AG04450 (cell line): ENCODE data around the gene ESPNL. TPM values are rescaled to one million over a fixed set of nuclear protein-coding genes. Genes with fewer than 3 reads are reported as not detected.
"Not testable (repeated sequence)": the region's sequence is repeated elsewhere in the genome, so short reads cannot be mapped to it uniquely, and the experiment has no call there.

Source experiments
- CTCF ChIA-PET: fragments of 300-600, 350-600 bp; formaldehyde crosslinking; extraction: SDS; loops from one replicate; lab custom pipeline; 2022; ENCODE audit warnings: antibody characterized with exemption, inconsistent platforms; lab: Charles Lee
- POLR2A ChIA-PET: fragments of 350-600 bp; formaldehyde crosslinking; extraction: SDS; loops from one replicate; lab custom pipeline; 2021; ENCODE audit warnings: antibody characterized with exemption, inconsistent platforms; lab: Yijun Ruan, JAX
- DNase-seq: peaks from one replicate; pipeline ENCODE4 v3.0.0-alpha.2; 2011; ENCODE audit warnings: low read depth, low spot score
- H3K27ac ChIP-seq: one replicate; pipeline ENCODE4 v1.5.1; 2012; ENCODE audit warnings: low read depth, low read length, control low read depth
- H3K27me3 ChIP-seq: one replicate; pipeline ENCODE4 v1.6.0; 2012; ENCODE audit warnings: low read length; ENCODE audit not compliant: control insufficient read depth, insufficient read depth
- H3K4me3 ChIP-seq: 2 replicates; pipeline ENCODE4 v1.5.1; 2011; ENCODE audit warnings: mild to moderate bottlenecking, low read depth, low read length, control low read depth
- H3K9me3 ChIP-seq: 2 replicates; pipeline ENCODE4 v1.5.1; 2012; ENCODE audit warnings: low read length; ENCODE audit not compliant: control insufficient read depth, insufficient read depth
- CTCF ChIP-seq: IDR thresholded peaks from 2 replicates; pipeline ENCODE4 v1.5.1; 2011; ENCODE audit warnings: low read depth, low read length, control low read depth, inconsistent platforms
- polyA plus RNA-seq: library from polyadenylated mRNA; depleted of rRNA; stranded (reverse); fragments of >200 nt; gene quantifications from 2 replicates; pipeline ENCODE4 v1.2.3, GENCODE V29; 2011

Gene ESPNL
- polyA plus RNA-seq, 1 experiment: 1.0 TPM

- no peaks in the 10 kb centered on the region; the same call in 1 of the 2 replicates for H3K9me3 ChIP-seq
- H3K27me3 ChIP-seq: no peaks in the 10 kb centered on the region
- no peak overlapping the region for H3K4me3 ChIP-seq
- CTCF ChIA-PET: no interaction called here
- no peak overlapping the region for H3K27ac ChIP-seq
- POLR2A ChIA-PET: no interaction called here
- no peak for DNase-seq
- no peak for TF ChIP-seq CTCF
Observed at GRCh38 chr2:238064376-238064775, 35.8 kb upstream of the ESPNL start.

GRCh38 chr2:238065071-238065846 is 34.9 kb upstream of the ESPNL start:
- H3K4me3 ChIP-seq: no peak overlapping the region
- H3K27me3 ChIP-seq: no peaks in the 10 kb centered on the region
- POLR2A ChIA-PET: no interaction called here
- no peaks in the 10 kb centered on the region; the same call in 1 of the 2 replicates for H3K9me3 ChIP-seq
- DNase-seq: no peak
- no peak for TF ChIP-seq CTCF
- CTCF ChIA-PET: interaction anchor here (1.0 kb wide), 1 partner anchor 62 kb away, joined by 3 read pairs; no protein-coding TSS in a partner anchor
- no peak overlapping the region for H3K27ac ChIP-seq

GRCh38 chr2:238066218-238066617 is 33.9 kb upstream of the ESPNL start:
- DNase-seq: no peak
- Histone ChIP-seq H3K9me3 (no peaks in the 10 kb centered on the region), H3K4me3 (no peak overlapping the region), H3K27me3 (no peaks in the 10 kb centered on the region), H3K27ac (no peak overlapping the region)
- POLR2A ChIA-PET: no interaction called here
- CTCF ChIA-PET: interaction anchor here (1.0 kb wide), 1 partner anchor 61 kb away, joined by 3 read pairs; no protein-coding TSS in a partner anchor
- no peak for TF ChIP-seq CTCF

GRCh38 chr2:238066718-238067117 is 33.4 kb upstream of the ESPNL start:
- POLR2A ChIA-PET: interaction anchor here (0.6 kb wide), 1 partner anchor 68 kb away, joined by 3 read pairs; no protein-coding TSS in a partner anchor
- H3K4me3 ChIP-seq, H3K27me3 ChIP-seq, H3K27ac ChIP-seq, H3K9me3 ChIP-seq, CTCF ChIA-PET, DNase-seq: not testable (repeated sequence)

- no peak for DNase-seq
- H3K27me3 ChIP-seq: no peaks in the 10 kb centered on the region
- no peak overlapping the region for H3K27ac ChIP-seq
- ChIA-PET POLR2A (no interaction called here), CTCF (interaction anchor here (1.0 kb wide), 1 partner anchor 196 kb away, joined by 6 read pairs; no protein-coding TSS in a partner anchor)
- H3K4me3 ChIP-seq: no peak overlapping the region
- H3K9me3 ChIP-seq: no peaks in the 10 kb centered on the region
- TF ChIP-seq CTCF: no peak
Observed at GRCh38 chr2:238067939-238068338, 32.2 kb upstream of the ESPNL start.
